Measurements from ENCODE around the gene GJB4.

- TF ChIP-seq E2F4 (CRISPR knock-in tag; IDR thresholded peaks at IDR 0.05; ENCODE audit: borderline replicate concordance, low read depth) = no peak
- TF ChIP-seq CTCF (IDR thresholded peaks at IDR 0.05) = no peak
- TF ChIP-seq ZNF512 (CRISPR knock-in tag; IDR thresholded peaks at IDR 0.05; ENCODE audit: borderline replicate concordance) = no peak
- TF ChIP-seq MAX (CRISPR knock-in tag; IDR thresholded peaks at IDR 0.05) = no peak
- no peak for TF ChIP-seq ATF2 (CRISPR knock-in tag; IDR thresholded peaks at IDR 0.05; ENCODE audit: borderline replicate concordance, low read depth)
- no peak for TF ChIP-seq NR2C2 (CRISPR knock-in tag; IDR thresholded peaks at IDR 0.05)
- TF ChIP-seq SP1 (CRISPR knock-in tag; conservative IDR thresholded peaks at IDR 0.05) = no peak
- TF ChIP-seq STAT6 (CRISPR knock-in tag; conservative IDR thresholded peaks at IDR 0.05; ENCODE audit: low read depth) = no peak
Observed at GRCh38 chr1:34754964-34755637, 4.4 kb upstream of the GJB4 start, which contains the start of gene GJB5.
